Smooth muscle cell (in vitro differentiated cells): Measurements from ENCODE around the gene CDYL2. TPM values are rescaled to one million over a fixed set of nuclear protein-coding genes. Genes with fewer than 3 reads are reported as not detected.

Source experiments
- DNase-seq: peaks from one replicate; lab custom pipeline; 2025; ENCODE audit not compliant: unreplicated experiment; lab: John Stamatoyannopoulos, UW
- H2AFZ ChIP-seq: fragments of 200-600 bp; sonication (generic); 2 replicates; pipeline ENCODE4 v1.6.0; 2016; ENCODE audit warnings: antibody characterized with exemption, low read depth, mild to moderate bottlenecking
- H3F3A ChIP-seq: fragments of 200-600 bp; sonication (generic); 2 replicates; pipeline ENCODE4 v1.6.0; 2017; ENCODE audit warnings: antibody characterized with exemption, low read depth
- H3K27ac ChIP-seq: fragments of 200-600 bp; sonication (generic); 2 replicates; pipeline ENCODE4 v1.5.1; 2016; ENCODE audit warnings: low read depth, mild to moderate bottlenecking
- H3K27me3 ChIP-seq: fragments of 200-600 bp; sonication (generic); 2 replicates; pipeline ENCODE4 v1.6.1; 2016; ENCODE audit warnings: low read depth, mild to moderate bottlenecking
- H3K36me3 ChIP-seq: fragments of 200-600 bp; sonication (generic); 2 replicates; pipeline ENCODE4 v1.5.1; 2016; ENCODE audit warnings: low read depth
- H3K4me1 ChIP-seq: fragments of 200-600 bp; sonication (generic); 2 replicates; pipeline ENCODE4 v1.5.1; 2016; ENCODE audit warnings: low read depth
- H3K4me2 ChIP-seq: fragments of 200-600 bp; sonication (generic); 2 replicates; pipeline ENCODE4 v1.6.0; 2016; ENCODE audit warnings: mild to moderate bottlenecking
- H3K4me3 ChIP-seq: fragments of 200-600 bp; sonication (generic); 2 replicates; pipeline ENCODE4 v1.5.1; 2016; ENCODE audit warnings: mild to moderate bottlenecking
- H3K79me2 ChIP-seq: fragments of 200-600 bp; sonication (generic); 2 replicates; pipeline ENCODE4 v1.6.0; 2016; ENCODE audit warnings: low read depth, mild to moderate bottlenecking
- H3K9ac ChIP-seq: fragments of 200-600 bp; sonication (generic); 2 replicates; pipeline ENCODE4 v1.6.0; 2016; ENCODE audit warnings: low read depth
- H3K9me3 ChIP-seq: fragments of 200-600 bp; sonication (generic); replicated peaks from 2 replicates; pipeline ENCODE4 v1.5.1; 2016; ENCODE audit warnings: low read depth
- H4K20me1 ChIP-seq: fragments of 200-600 bp; sonication (generic); 2 replicates; pipeline ENCODE4 v1.6.0; 2016; ENCODE audit warnings: low read depth
- CTCF ChIP-seq: fragments of 200-600 bp; sonication (generic); IDR thresholded peaks from 2 replicates; pipeline ENCODE4 v1.5.1; 2017; ENCODE audit warnings: borderline replicate concordance, mild to moderate bottlenecking, antibody characterized with exemption; ENCODE audit not compliant: insufficient read depth, poor library complexity, severe bottlenecking
- WGBS: methylation state at CpG from one replicate; pipeline ENCODE4 v1.1.7; 2016; ENCODE audit warnings: low lambda C conversion rate; 5-methylcytosine and 5-hydroxymethylcytosine counted together
- polyA plus RNA-seq: library from polyadenylated mRNA; unstranded; fragments of >200 nt; fragmentation: Nextera tagmentation; extraction: Ambion mirVana; gene quantifications from 2 replicates; pipeline ENCODE4 v1.2.1, GENCODE V29; 2016
- total RNA-seq: library from RNA; depleted of rRNA; stranded (reverse); fragments of >200 nt; gene quantifications from 2 replicates; pipeline ENCODE4 v1.2.3, GENCODE V29; 2014

The CDYL2 gene
- total and polyA plus RNA-seq, 2 experiments from 2014 or later = 2.0 to 2.9 TPM

- peak overlapping the region; percentile 21 for H3K4me3 ChIP-seq
- peak overlapping the region; percentile 63 for H3K4me2 ChIP-seq
- peak overlapping the region; percentile 85 for H3K27ac ChIP-seq
- TF ChIP-seq CTCF = no peak
- 53% methylated on average over 18 of the region's 18 CpGs for WGBS
- H3K36me3 ChIP-seq = no peaks in the 10 kb centered on the region
- no peak overlapping the region for H2AFZ ChIP-seq
- no peaks in the 10 kb centered on the region for H3K27me3 ChIP-seq
- H3K79me2 ChIP-seq = no peaks in the 10 kb centered on the region
- no peaks in the 10 kb centered on the region for H3K4me1 ChIP-seq
- H3F3A ChIP-seq = no peaks in the 10 kb centered on the region
- peak overlapping the region; percentile 20 for H3K9ac ChIP-seq
- H3K9me3 ChIP-seq = no peaks in the 10 kb centered on the region
- no peak for DNase-seq
- no peaks in the 10 kb centered on the region for H4K20me1 ChIP-seq
Observed at GRCh38 chr16:80682421-80683070, 121.9 kb downstream of the CDYL2 start.

- WGBS = 89% methylated on average over 7 of the region's 7 CpGs
- no peak overlapping the region for H3K4me3 ChIP-seq
- no peaks in the 10 kb centered on the region for H4K20me1 ChIP-seq
- no peaks in the 10 kb centered on the region for H3K27me3 ChIP-seq
- H3F3A ChIP-seq = no peaks in the 10 kb centered on the region
- H3K4me2 ChIP-seq = no peak overlapping the region
- TF ChIP-seq CTCF = no peak
- no peaks in the 10 kb centered on the region for H3K36me3 ChIP-seq
- H3K27ac ChIP-seq = no peak overlapping the region
- no peak overlapping the region for H3K9ac ChIP-seq
- H2AFZ ChIP-seq = no peak overlapping the region
- H3K4me1 ChIP-seq = no peaks in the 10 kb centered on the region
- no peak for DNase-seq
- H3K9me3 ChIP-seq = no peaks in the 10 kb centered on the region
- H3K79me2 ChIP-seq = no peaks in the 10 kb centered on the region
Observed at GRCh38 chr16:80681436-80681835, 123.0 kb downstream of the CDYL2 start.

GRCh38 chr16:80680839-80681238 is 123.6 kb downstream of the CDYL2 start:
- Histone ChIP-seq H3K36me3 (no peaks in the 10 kb centered on the region), H3K27me3 (no peaks in the 10 kb centered on the region), H3K4me1 (no peaks in the 10 kb centered on the region), H3K27ac (no peak overlapping the region), H3K4me3 (no peak overlapping the region), H3F3A (no peaks in the 10 kb centered on the region), H3K79me2 (no peaks in the 10 kb centered on the region), H3K4me2 (no peak overlapping the region), H3K9ac (no peak overlapping the region), H4K20me1 (no peaks in the 10 kb centered on the region), H2AFZ (no peak overlapping the region), H3K9me3 (no peaks in the 10 kb centered on the region)
- no peak for DNase-seq
- WGBS = 94% methylated on average over 6 of the region's 6 CpGs
- TF ChIP-seq CTCF = no peak

- no peak for TF ChIP-seq CTCF
- H3K9me3 ChIP-seq = no peaks in the 10 kb centered on the region
- no peaks in the 10 kb centered on the region for H3K36me3 ChIP-seq
- 68% methylated on average over 7 of the region's 7 CpGs for WGBS
- H3K9ac ChIP-seq = no peak overlapping the region
- no peaks in the 10 kb centered on the region for H3K79me2 ChIP-seq
- no peaks in the 10 kb centered on the region for H3K27me3 ChIP-seq
- H2AFZ ChIP-seq = no peak overlapping the region
- H3K4me3 ChIP-seq = no peak overlapping the region
- no peaks in the 10 kb centered on the region for H3F3A ChIP-seq
- H4K20me1 ChIP-seq = no peaks in the 10 kb centered on the region
- no peak overlapping the region for H3K4me2 ChIP-seq
- H3K27ac ChIP-seq = no peak overlapping the region
- DNase-seq = no peak
- H3K4me1 ChIP-seq = no peaks in the 10 kb centered on the region
Observed at GRCh38 chr16:80680046-80680445, 124.4 kb downstream of the CDYL2 start.
